HG02943 (cell line): ENCODE data around the gene ZMIZ1.

Experiments used
- ATAC-seq: cut with Tn5 transposase; IDR thresholded peaks from one replicate; pipeline ENCODE4 v1.9.1; 2021; ENCODE audit warnings: mild to moderate bottlenecking, low read depth, moderate library complexity; ENCODE audit not compliant: unreplicated experiment

ZMIZ1 gene, protein sequence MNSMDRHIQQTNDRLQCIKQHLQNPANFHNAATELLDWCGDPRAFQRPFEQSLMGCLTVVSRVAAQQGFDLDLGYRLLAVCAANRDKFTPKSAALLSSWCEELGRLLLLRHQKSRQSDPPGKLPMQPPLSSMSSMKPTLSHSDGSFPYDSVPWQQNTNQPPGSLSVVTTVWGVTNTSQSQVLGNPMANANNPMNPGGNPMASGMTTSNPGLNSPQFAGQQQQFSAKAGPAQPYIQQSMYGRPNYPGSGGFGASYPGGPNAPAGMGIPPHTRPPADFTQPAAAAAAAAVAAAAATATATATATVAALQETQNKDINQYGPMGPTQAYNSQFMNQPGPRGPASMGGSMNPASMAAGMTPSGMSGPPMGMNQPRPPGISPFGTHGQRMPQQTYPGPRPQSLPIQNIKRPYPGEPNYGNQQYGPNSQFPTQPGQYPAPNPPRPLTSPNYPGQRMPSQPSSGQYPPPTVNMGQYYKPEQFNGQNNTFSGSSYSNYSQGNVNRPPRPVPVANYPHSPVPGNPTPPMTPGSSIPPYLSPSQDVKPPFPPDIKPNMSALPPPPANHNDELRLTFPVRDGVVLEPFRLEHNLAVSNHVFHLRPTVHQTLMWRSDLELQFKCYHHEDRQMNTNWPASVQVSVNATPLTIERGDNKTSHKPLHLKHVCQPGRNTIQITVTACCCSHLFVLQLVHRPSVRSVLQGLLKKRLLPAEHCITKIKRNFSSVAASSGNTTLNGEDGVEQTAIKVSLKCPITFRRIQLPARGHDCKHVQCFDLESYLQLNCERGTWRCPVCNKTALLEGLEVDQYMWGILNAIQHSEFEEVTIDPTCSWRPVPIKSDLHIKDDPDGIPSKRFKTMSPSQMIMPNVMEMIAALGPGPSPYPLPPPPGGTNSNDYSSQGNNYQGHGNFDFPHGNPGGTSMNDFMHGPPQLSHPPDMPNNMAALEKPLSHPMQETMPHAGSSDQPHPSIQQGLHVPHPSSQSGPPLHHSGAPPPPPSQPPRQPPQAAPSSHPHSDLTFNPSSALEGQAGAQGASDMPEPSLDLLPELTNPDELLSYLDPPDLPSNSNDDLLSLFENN

DNA sequence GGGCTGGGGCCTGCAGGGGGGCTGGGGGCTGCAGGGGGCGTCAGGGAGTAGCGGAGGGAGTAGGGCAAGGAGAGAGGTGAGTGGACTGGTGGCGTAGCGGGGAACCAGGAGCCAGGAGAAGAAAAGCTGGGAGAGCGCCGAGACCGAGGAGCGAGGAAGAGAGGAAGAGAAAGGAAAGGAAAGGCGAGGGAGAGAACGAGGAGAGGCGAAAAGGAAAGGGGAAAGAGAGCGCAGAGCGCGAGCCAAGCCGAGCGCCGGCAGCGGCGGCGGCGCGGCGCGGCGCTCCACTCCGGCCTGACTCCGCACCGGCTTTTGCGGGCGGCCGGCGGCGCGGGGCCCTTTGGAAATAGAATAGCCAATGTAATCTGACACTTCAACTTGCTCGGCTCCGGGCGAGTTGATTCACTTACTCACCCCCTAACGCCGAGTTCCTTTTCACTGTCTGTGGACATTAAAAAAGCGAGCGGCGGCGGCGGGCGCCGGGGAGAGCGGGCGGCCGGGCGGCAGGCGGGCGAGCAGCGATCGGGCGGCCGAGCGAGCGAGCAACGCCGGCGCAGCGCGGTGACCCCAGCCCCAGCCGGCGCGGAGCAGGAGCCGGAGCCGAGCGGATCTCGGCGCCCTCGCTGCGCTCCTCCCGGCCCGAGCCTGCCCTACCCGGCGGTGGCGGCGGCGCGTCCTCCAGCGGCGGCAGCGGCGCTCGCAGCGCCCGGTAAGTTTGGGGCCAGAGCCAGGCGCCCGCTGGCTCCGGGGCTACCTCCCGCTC, at the start of gene ZMIZ1:
TSS of gene ZMIZ1 (plus strand) at position 405 of the 763 bp plus-strand sequence. CDS start 132,667 bp downstream, outside the sequence.
- ATAC-seq: peak; percentile 58

- ATAC-seq: no peak
Observed at GRCh38 chr10:79019441-79020014, 49.2 kb upstream of the ZMIZ1 start.

GRCh38 chr10:79020015-79020491, 48.7 kb upstream of the ZMIZ1 start:
- ATAC-seq: no peak

GRCh38 chr10:79020605-79021004, 48.2 kb upstream of the ZMIZ1 start:
- no peak for ATAC-seq

DNA sequence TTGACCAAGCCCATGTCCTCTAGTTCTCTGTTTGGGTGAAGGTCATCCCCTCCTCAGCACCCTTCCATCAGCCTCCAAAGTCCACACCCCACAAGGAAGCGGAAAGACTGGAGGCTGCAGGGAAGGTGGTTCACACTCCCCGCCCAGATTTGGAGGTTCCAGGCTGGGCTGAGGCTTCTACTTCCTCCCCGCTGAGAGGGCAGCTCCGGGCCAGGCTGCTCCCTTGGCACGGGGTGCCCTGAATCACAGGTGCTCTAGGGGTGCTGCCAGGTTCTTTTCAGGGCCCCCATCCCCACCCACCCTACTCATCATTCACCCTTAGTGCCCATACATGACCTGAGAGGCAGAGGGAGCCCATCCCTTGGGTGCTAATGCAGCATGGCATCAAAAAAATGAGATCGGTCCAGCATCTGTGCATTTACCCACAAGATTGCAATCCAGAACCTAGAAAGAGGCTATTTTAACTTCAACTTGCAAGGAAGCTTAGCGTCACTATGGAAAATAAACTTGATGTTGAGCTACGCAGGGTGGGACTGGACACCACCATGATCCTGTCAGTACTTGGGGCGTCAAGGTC, 47.3 kb upstream of the ZMIZ1 start:
- ATAC-seq: no peak

DNA sequence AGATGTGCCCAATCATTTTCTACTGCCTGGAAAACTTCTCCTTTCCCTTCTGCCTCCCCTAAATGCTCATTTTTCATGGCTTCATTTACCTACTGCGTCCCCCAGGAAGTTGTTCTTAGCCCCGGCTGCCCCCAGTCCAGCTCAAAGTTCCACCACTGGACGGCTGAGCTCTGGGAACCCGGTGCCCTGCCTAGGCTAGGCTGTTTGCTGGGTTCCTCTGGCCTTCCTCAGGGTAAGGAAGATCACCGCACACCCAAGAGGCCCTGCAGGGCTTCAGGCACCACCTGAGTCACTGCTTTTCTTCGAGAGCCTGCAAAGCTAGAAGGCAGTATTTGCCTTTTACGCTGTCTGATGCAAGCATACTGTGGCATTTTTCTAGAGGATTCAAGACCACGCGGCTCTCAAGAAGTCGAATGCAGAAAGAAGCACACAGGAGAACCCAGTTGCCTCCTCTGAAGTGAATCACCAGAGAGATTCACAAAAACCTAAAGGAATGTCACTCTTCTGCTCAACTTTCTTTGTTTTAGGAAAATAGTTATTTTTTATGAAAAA, 46.7 kb upstream of the ZMIZ1 start:
- no peak for ATAC-seq

- ATAC-seq: no peak
Observed at GRCh38 chr10:79022565-79023230, 46.1 kb upstream of the ZMIZ1 start.

DNA sequence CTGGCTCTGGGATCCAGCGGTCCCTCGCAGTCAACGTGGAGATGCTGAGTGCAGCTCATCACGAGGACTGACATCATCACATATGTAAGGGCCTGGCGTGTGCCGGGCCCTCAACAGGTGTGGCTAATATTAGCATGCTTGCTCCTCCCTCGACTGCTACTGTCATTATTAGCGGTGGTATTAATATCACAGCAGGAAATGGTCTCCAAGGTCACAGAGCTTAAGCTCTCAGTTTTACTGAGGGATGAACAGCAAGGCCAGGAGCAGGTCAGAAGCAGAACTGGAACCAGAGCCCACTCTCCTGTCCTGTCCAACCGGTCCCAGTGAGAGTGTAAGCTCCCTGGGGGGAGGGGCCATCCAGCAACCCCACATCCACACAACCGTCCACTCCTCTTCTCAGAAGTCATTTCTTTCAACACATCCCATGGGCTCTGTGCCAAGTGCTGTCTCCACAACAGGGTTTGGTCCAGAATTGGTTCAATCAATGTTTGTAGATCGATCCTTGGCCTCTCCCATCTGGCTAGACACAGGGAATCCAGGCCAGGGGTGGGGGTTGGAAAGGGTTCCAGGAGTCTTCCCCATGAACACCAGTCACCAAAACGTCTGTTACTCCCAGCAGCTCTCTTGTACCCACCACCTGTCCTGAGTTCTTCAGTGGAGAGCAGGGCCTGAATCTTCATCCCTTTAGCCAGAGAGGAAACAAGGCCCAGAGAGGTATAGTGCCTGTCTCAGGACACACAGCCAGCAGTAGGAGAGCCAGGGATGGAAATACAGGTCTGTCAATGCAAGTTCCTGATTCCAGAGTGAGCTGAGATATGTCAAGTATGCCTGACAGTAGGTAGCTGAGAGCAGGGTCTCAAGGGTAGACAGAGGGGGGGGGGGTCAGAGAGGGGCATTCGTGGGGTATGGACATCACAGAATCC, 45.3 kb upstream of the ZMIZ1 start:
- ATAC-seq: no peak

GRCh38 chr10:79024296-79024695, 44.5 kb upstream of the ZMIZ1 start:
- ATAC-seq: no peak

DNA sequence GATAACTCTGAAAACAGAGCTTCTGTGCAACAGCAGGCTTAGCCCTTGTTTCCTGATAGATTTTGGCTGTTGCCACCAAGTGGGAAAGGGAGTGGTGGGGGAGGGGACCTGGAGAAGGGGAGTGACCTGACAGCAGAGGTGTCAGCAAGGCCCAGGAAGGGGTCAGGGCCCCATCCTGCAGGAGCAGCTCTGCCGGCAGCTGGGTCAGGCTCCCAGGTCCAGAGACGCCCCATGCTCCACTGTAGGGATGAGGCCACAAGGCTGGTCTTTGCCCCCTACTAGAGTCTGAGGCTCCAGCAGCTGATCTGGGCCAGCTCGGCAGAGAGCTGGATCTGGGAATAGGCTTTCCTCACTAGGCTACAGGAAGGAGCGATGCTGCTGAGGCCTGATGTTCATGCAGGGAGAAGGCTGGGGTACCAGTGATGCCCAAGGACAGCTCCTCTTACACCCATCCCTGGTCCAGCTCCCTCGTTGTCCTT, 44.0 kb upstream of the ZMIZ1 start:
- ATAC-seq: no peak

DNA sequence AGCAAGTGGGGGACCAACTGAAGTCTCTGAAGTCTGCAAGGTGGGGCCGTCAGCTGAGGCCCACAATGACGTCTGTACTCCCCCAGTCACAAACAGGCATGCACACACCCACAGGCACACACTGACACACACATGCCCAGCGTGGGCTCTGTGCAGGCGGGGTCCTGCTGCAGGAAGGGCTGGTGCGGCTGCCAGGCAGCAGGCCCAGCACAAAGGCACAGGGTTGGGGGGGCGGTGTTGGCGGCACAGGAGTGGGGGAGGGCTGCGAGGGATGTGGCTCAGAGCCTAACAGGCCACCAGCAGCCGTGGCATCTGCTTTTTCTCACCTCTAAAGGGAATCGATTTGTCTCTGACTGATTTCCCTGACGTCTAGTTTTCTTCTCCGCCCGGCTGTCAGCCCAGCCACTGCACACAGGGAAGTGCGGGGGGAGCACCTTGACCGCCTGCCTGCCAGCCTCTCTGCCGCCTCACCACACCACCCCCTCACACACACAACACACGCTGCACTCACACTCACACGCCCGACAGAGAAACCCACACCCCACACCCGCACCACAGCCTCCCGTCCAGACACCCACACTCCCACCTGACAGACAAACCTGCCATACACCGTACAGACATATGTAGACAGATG, 43.5 kb upstream of the ZMIZ1 start:
- no peak for ATAC-seq

DNA sequence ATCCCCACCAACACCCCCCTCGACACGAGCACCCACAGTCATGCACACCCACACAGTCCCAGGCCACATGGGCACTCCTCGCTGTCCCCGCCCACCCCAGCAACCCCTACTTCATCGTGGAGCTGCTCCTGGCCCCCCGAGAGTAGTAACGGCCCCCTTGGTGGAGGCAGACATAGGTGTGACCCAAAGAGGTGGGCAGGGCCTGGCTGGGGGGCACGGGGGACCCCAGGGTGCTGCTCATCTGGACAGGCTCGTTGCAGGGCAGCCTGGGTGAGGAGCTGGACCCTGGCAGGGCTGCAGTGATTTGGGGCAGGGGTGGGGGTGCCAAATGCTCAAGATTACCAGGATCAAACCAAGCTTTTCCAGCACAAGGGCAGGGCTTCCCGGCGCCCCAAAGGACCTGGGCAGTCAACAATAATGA, 42.4 kb upstream of the ZMIZ1 start:
- no peak for ATAC-seq

DNA sequence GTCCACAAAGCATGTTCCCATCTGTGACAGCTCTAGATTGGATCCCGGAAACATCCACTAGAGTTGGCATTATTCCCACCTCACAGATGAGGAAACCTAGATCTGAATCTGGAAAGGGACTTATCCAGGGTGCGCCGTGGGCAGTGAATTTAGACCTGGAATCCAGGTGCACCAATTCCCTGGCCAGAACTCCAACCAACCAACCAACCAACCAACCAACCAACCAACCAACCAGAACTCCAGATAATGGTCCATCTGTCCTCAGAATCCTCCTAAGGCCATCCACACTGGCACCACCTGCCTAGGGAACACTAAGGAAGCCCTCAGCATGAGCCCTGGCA, 42.0 kb upstream of the ZMIZ1 start:
- no peak for ATAC-seq

GRCh38 chr10:79027147-79028055, 41.4 kb upstream of the ZMIZ1 start:
- ATAC-seq: no peak

DNA sequence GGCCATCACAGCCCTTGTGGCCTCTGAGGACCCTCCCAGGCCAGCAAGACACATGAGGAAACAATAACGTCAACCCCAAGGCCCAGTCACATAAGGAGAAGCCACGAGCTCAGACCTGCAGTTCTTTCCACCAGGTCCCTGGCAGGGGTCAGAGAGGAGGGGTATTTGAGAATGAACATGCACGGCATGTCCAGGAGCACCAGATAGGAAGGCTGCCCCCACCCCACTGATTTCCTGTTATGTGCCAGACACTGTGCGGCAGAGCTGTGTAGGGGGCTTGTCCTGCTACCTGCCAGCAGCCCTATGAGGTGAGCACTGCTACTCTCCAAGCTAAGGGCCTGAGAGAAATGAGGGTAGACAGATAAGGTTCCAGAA, 40.7 kb upstream of the ZMIZ1 start:
- ATAC-seq: no peak

DNA sequence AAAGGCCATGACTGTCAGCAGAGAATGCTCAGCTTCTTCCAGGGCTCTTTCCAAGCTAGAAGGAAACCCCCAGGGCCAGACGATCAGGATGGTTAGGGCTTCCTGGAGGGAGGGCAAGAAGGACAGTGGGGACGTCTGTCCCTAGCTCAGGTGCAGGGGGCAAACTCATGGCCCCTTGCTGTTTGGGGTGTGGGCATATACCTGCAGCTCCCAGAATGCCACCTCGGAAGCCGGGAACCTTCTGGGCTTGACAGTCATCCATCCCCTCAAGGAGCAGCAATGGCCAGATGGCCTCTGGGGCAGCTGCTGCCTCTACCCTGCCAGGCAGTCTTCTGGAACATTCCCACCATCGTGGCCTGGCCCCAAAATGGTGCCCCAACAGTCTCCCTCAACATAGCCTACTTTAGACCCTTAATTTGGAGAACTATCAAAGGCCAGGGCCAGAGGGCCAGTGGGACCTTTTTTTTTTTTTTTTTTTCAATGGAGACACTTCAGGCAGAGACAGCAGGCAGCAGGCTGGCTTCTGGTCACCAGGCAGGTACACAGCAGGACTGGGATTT, 40.2 kb upstream of the ZMIZ1 start:
- ATAC-seq: no peak
